Vagina (tissue), 2 donors: ENCODE data around the gene COL6A1. TPM values are rescaled to one million over a fixed set of nuclear protein-coding genes. Genes with fewer than 3 reads are reported as not detected.
A peak's percentile ranks its signal among the peaks of the same experiment; 100 is the strongest.

Experiments
- DNase-seq, 2 donors: peaks; one replicate each; pipeline ENCODE4 v3.0.0-alpha.2; 2017; ENCODE audit errors: extremely low spot score in 2 of 2
- H3K27ac ChIP-seq: fragments of 200-600 bp; sonication (generic); one replicate; pipeline ENCODE4 v1.5.1; 2019
- H3K27me3 ChIP-seq: fragments of 200-600 bp; sonication (generic); one replicate; pipeline ENCODE4 v1.5.1; 2019
- H3K36me3 ChIP-seq, 2 donors: fragments of 200-600 bp; sonication (generic); one replicate each; pipeline ENCODE4 v1.5.1; 2017 to 2019
- H3K4me1 ChIP-seq: fragments of 200-600 bp; sonication (generic); one replicate; pipeline ENCODE4 v1.5.1; 2019
- H3K4me3 ChIP-seq, 2 donors: fragments of 200-600 bp; sonication (generic); 1 replicate in 1 of 2; 2 replicates in 1 of 2; pipeline ENCODE4 v1.5.1; 2016 to 2019
- H3K9me3 ChIP-seq: fragments of 200-600 bp; sonication (generic); one replicate; pipeline ENCODE4 v1.5.1; 2019
- POLR2A ChIP-seq, 2 donors: fragments of 450-650 bp; IDR thresholded peaks; one replicate each; pipeline ENCODE4 v1.6.1; 2017; ENCODE audit warnings: antibody characterized with exemption in 2 of 2, mild to moderate bottlenecking in 2 of 2, moderate library complexity in 2 of 2
- POLR2AphosphoS5 ChIP-seq, 2 donors: sonication (generic); formaldehyde crosslinking; IDR thresholded peaks; one replicate each; pipeline ENCODE4 v1.9.0; 2017; ENCODE audit warnings: antibody characterized with exemption in 2 of 2, mild to moderate bottlenecking in 2 of 2, low read depth in 1 of 2; ENCODE audit not compliant: insufficient read depth in 1 of 2
- intact Hi-C: fragments of 100-400 bp; cut with DNase I; formaldehyde crosslinking; loops from one replicate; pipeline ENCODE4 v1.15.1; 2023
- total RNA-seq: library from RNA; depleted of rRNA; stranded (reverse); fragments of >200 nt; gene quantifications from one replicate; pipeline ENCODE4 v1.2.3, GENCODE V29; 2016
- TF ChIP-seq, protein P1 (sequence below), 3 experiments: fragments of 450-650 bp in 2 of 3; fragments of 200-600 bp in 1 of 3; sonication (generic) in 1 of 3; IDR thresholded peaks; one replicate each; pipeline ENCODE4 v1.5.1; 2017 to 2019; ENCODE audit warnings: antibody characterized with exemption in 3 of 3, mild to moderate bottlenecking in 2 of 3, moderate library complexity in 2 of 3

The COL6A1 gene
- total RNA-seq, 1 donor from 2014 or later, result 520 TPM

DNA sequence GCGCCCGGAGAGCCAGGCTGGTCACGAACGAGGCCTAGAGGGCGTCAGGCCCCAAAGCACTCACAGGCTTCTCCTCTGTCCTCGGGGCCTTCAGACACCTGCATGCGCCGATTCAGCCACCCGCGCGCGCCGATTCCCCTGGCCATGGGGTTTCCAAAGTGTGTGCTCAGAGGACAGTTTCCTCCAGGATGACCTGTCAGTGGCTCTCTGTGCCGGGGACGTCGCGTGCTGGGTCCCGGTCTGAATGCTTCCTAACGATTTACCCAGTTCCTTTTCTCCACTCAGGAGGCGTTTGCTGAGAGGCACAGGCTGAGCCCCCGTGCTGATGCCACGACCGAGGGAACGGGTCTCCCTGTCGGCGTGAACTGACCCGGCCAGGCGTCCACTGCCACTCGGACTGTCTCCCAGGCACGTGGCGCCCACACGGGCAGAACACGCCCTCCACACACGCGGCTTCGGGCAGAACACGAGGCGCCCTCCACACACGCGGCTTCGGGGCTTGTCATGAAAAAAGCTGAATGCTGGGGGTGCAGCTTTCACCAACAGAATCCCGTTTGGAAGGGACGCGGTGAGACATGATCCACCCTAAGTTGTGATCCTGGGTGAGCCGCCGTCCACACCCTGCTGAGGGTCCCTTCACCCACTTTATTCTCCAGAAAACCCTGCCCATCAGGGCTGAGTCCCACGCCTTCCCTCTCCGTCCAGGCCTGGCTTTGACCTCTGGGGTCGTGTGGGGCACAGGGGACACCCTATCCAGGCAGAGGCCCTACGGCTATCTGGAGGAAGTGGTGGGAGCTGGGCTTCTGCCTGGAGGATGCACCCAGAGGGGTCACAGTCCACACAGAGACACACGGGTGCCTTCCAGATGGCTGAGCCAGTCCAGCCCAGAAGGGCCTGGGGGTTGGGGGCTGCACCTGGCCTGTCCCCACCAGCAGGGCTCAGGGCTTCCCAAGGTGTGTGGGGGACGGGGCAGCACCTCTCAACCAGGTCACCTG, 56.1 kb downstream of the COL6A1 start:
- Histone ChIP-seq H3K36me3 (no peaks in the 10 kb centered on the region), H3K4me1 (peaks cover 7% of the 10 kb centered on the region), H3K4me3 (no peak overlapping the region), H3K27ac (no peak overlapping the region), H3K27me3 (no peaks in the 10 kb centered on the region), H3K9me3 (no peaks in the 10 kb centered on the region)
- TF ChIP-seq, protein P1, sequence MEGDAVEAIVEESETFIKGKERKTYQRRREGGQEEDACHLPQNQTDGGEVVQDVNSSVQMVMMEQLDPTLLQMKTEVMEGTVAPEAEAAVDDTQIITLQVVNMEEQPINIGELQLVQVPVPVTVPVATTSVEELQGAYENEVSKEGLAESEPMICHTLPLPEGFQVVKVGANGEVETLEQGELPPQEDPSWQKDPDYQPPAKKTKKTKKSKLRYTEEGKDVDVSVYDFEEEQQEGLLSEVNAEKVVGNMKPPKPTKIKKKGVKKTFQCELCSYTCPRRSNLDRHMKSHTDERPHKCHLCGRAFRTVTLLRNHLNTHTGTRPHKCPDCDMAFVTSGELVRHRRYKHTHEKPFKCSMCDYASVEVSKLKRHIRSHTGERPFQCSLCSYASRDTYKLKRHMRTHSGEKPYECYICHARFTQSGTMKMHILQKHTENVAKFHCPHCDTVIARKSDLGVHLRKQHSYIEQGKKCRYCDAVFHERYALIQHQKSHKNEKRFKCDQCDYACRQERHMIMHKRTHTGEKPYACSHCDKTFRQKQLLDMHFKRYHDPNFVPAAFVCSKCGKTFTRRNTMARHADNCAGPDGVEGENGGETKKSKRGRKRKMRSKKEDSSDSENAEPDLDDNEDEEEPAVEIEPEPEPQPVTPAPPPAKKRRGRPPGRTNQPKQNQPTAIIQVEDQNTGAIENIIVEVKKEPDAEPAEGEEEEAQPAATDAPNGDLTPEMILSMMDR (IDR thresholded peaks at IDR 0.05), result no peak
- TF ChIP-seq POLR2AphosphoS5 (IDR thresholded peaks at IDR 0.05; ENCODE audit: insufficient read depth in 1 of 2, low read depth in 1 of 2) (no peak), POLR2A (IDR thresholded peaks at IDR 0.05) (no peak)
- DNase-seq, result peak; percentile 84 to 85
- intact Hi-C loops, result no loop called here

DNA sequence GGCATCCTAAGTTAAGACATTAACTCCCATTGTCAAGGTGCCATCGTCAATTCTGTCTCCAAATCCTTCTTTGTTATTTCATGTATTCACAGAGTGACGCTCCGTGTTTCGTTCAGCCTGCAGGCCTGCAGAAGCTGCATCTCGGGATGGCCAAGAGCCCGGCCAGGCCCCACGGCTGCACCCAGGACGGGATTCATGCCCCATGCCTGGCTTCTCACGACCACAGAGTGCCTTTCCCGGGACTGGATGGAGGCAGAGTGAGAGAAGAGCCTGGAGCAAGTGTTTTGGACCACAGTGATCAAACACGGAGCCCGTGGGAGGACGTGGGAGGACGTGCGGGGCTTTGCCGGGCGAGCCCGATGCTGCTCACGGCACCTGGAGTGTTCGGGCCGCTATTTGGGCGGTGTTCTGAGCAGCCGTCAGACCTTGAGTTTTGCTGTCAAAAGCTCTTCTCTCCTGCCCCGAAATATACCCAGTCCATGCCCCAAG, 56.8 kb downstream of the COL6A1 start:
- H3K4me1 ChIP-seq, result peaks cover 7% of the 10 kb centered on the region
- H3K4me3 ChIP-seq, result no peak overlapping the region
- TF ChIP-seq POLR2A (IDR thresholded peaks at IDR 0.05), result no peak
- TF ChIP-seq, protein P1 (IDR thresholded peaks at IDR 0.05), result no peak
- TF ChIP-seq POLR2AphosphoS5 (IDR thresholded peaks at IDR 0.05; ENCODE audit: insufficient read depth in 1 of 2, low read depth in 1 of 2), result no peak
- no peaks in the 10 kb centered on the region for H3K27me3 ChIP-seq
- intact Hi-C loops, result no loop called here
- no peaks in the 10 kb centered on the region for H3K36me3 ChIP-seq
- no peaks in the 10 kb centered on the region for H3K9me3 ChIP-seq
- DNase-seq, result peak in 1 of 2 donors; percentile 77
- no peak overlapping the region for H3K27ac ChIP-seq

DNA sequence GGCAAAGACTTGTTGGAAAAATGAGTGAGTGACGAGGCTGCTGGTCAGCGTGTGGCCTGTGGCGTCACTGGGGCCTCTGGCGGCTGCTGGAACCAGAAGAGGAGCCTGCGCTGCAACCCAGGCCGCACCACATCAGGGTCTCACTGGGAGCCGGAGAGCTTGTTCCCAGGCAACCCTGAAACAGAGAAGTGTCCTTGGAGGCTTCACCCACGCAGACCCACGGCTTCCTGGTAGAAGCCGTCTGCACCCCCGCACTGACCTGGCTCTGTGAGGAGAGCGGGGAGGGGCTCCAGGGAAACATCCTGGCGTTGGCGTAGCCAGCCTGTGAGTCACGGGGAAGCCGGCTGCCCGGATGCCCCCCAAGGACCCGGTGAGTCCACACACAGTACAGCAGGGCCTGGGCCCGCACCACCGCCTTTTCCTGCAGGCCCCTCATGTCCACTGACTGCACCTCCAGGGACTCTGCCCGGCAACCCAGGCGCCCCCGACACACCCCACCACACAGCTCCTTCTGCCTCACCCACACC, 57.4 kb downstream of the COL6A1 start:
- H3K4me1 ChIP-seq, result peaks cover 7% of the 10 kb centered on the region
- no peaks in the 10 kb centered on the region for H3K36me3 ChIP-seq
- no peaks in the 10 kb centered on the region for H3K9me3 ChIP-seq
- no peak for TF ChIP-seq POLR2AphosphoS5 (IDR thresholded peaks at IDR 0.05; ENCODE audit: insufficient read depth in 1 of 2, low read depth in 1 of 2)
- TF ChIP-seq POLR2A (IDR thresholded peaks at IDR 0.05), result no peak
- TF ChIP-seq, protein P1 (IDR thresholded peaks at IDR 0.05), result no peak
- peak; percentile 87 to 94 for DNase-seq
- no peaks in the 10 kb centered on the region for H3K27me3 ChIP-seq
- intact Hi-C loops, result no loop called here
- no peak overlapping the region for H3K4me3 ChIP-seq
- no peak overlapping the region for H3K27ac ChIP-seq

DNA sequence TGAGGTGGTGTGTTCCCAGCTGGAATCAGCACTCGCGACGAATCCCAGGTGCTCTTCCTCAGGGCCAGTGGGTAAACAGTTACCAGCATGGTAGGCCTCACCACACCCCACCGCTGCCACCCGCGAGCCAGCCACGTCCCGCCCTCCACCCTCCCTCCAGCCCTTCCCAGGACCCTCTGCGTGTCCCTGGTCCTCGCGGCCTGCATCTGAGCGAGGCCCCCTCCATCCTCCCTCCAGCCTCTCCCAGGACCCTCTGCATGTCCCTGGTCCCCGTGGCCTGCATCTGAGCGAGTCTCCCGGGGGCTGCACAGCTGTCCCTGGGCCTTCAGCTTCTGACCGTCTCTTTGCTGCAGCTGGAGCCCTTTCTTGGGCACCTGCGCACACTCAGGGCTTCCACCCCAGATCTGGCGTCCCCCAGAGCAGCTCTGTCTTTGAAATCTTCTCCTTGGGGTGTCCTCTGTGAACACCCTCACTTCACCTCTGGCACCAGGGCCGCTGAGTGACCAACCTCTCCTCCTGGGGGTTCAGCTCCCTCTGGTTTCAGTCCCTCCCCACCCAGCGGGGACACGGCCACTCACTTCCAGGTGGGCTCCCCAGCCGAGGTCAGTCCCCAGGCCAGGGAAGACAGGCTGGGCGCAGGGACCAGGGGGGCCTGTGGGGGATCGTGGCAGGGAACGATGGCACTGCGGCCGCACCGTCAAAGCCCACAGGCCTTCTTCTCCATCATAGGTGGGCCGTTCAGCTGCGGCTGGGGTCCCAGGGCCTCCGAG, 58.5 kb downstream of the COL6A1 start:
- peaks cover 7% of the 10 kb centered on the region for H3K4me1 ChIP-seq
- no peaks in the 10 kb centered on the region for H3K36me3 ChIP-seq
- intact Hi-C loops, result no loop called here
- no peak overlapping the region for H3K27ac ChIP-seq
- DNase-seq, result peak in 1 of 2 donors; percentile 79
- no peaks in the 10 kb centered on the region for H3K27me3 ChIP-seq
- H3K4me3 ChIP-seq, result no peak overlapping the region
- TF ChIP-seq POLR2A (IDR thresholded peaks at IDR 0.05) (no peak), POLR2AphosphoS5 (IDR thresholded peaks at IDR 0.05; ENCODE audit: insufficient read depth in 1 of 2, low read depth in 1 of 2) (no peak)
- TF ChIP-seq, protein P1 (IDR thresholded peaks at IDR 0.05), result no peak
- no peaks in the 10 kb centered on the region for H3K9me3 ChIP-seq
